PC-3 (cell line): ENCODE results near the gene RCAN2. TPM values are rescaled to one million over a fixed set of nuclear protein-coding genes. Genes with fewer than 3 reads are reported as not detected.

Experiments
- ATAC-seq: fragments of 200-7000 bp; cut with Tn5 transposase; 2 replicates; pipeline ENCODE4 v1.9.1; 2020; ENCODE audit warnings: mild to moderate bottlenecking, moderate library complexity
- BruUV-seq: library from RNA; stranded (reverse); fragments of 400-500 nt; replicated peaks from 2 replicates; lab custom pipeline; 2021; lab: Mats Ljungman, UMichigan
- CTCF ChIA-PET: fragments of 300-600 bp; sonication (Branson Sonifier 250); formaldehyde crosslinking; loops from one replicate; lab custom pipeline; 2022; ENCODE audit warnings: antibody characterized with exemption; lab: Charles Lee
- POLR2A ChIA-PET: fragments of 300-600 bp; sonication (Branson Sonifier 250); formaldehyde crosslinking; loops from one replicate; lab custom pipeline; 2022; ENCODE audit warnings: antibody characterized with exemption; ENCODE audit not compliant: unreplicated experiment; lab: Charles Lee
- DNase-seq: peaks from one replicate; pipeline ENCODE4 v3.0.0-alpha.2; 2015
- H2AFZ ChIP-seq: fragments of 300-600 bp; sonication (generic); 2 replicates; pipeline ENCODE4 v1.6.0; 2016; ENCODE audit warnings: antibody characterized with exemption, low read length
- H3F3A ChIP-seq: fragments of 300-600 bp; sonication (generic); one replicate; pipeline ENCODE4 v1.6.0; 2017; ENCODE audit warnings: antibody characterized with exemption, low read length, control low read depth, mild to moderate bottlenecking; ENCODE audit not compliant: unreplicated experiment
- H3K27ac ChIP-seq: fragments of 300-600 bp; sonication (generic); 2 replicates; pipeline ENCODE4 v1.5.1; 2016; ENCODE audit warnings: mild to moderate bottlenecking, low read length
- H3K27me3 ChIP-seq: fragments of 300-600 bp; sonication (generic); 2 replicates; pipeline ENCODE4 v1.6.1; 2016; ENCODE audit warnings: low read length, mixed read lengths
- H3K36me3 ChIP-seq: fragments of 300-600 bp; sonication (generic); 2 replicates; pipeline ENCODE4 v1.6.1; 2016; ENCODE audit warnings: low read depth, mixed run types, low read length, mixed read lengths
- H3K4me1 ChIP-seq: fragments of 300-600 bp; sonication (generic); 2 replicates; pipeline ENCODE4 v1.5.1; 2016; ENCODE audit warnings: low read length; ENCODE audit not compliant: insufficient read depth
- H3K4me2 ChIP-seq: fragments of 300-600 bp; sonication (generic); 2 replicates; pipeline ENCODE4 v1.6.0; 2016; ENCODE audit warnings: low read length
- H3K4me3 ChIP-seq: fragments of 300-600 bp; sonication (generic); 2 replicates; pipeline ENCODE4 v1.5.1; 2016; ENCODE audit warnings: mild to moderate bottlenecking, low read length, mixed read lengths
- H3K79me2 ChIP-seq: fragments of 300-600 bp; sonication (generic); 2 replicates; pipeline ENCODE4 v1.6.1; 2017; ENCODE audit warnings: low read length, mixed read lengths
- H3K9ac ChIP-seq: fragments of 300-600 bp; sonication (generic); 2 replicates; pipeline ENCODE4 v1.6.0; 2016; ENCODE audit warnings: mild to moderate bottlenecking, low read length
- H3K9me2 ChIP-seq: fragments of 300-600 bp; sonication (generic); replicated peaks from 2 replicates; pipeline ENCODE4 v1.6.1; 2016; ENCODE audit warnings: mixed run types, low read length, mixed read lengths
- H3K9me3 ChIP-seq: fragments of 300-600 bp; sonication (generic); 2 replicates; pipeline ENCODE4 v1.6.1; 2016; ENCODE audit warnings: low read length, mixed read lengths
- H4K20me1 ChIP-seq: fragments of 300-600 bp; sonication (generic); 2 replicates; pipeline ENCODE4 v1.6.1; 2016; ENCODE audit warnings: low read length, mixed read lengths
- CTCF ChIP-seq: fragments of 300-600 bp; sonication (generic); conservative IDR thresholded peaks from 2 replicates; pipeline ENCODE4 v1.5.1; 2017; ENCODE audit warnings: antibody characterized with exemption, low read depth, mild to moderate bottlenecking, low read length
- EZH2 ChIP-seq: fragments of 300-600 bp; sonication (generic); IDR thresholded peaks from one replicate; pipeline ENCODE4 v1.6.1; 2017; ENCODE audit warnings: antibody characterized with exemption, mild to moderate bottlenecking, low read length; ENCODE audit not compliant: unreplicated experiment
- EZH2phosphoT487 ChIP-seq: fragments of 300-600 bp; sonication (generic); IDR thresholded peaks from 2 replicates; pipeline ENCODE4 v1.6.1; 2018; ENCODE audit warnings: mild to moderate bottlenecking, antibody characterized with exemption, low read length, borderline replicate concordance
- intact Hi-C: fragments of 100-400 bp; cut with micrococcal nuclease; formaldehyde crosslinking; loops from 2 replicates; pipeline ENCODE4 v1.9.0; 2023
- total RNA-seq: library from RNA; depleted of rRNA; stranded (reverse); fragments of >200 nt; gene quantifications from 2 replicates; pipeline ENCODE4 v1.2.3, GENCODE V29; 2014

Gene RCAN2
- total RNA-seq, 1 experiment from 2014 or later = not detected

GRCh38 chr6:46381579-46381978 is 109.7 kb downstream of the RCAN2 start:
- ChIA-PET CTCF (no interaction called here), POLR2A (no interaction called here)
- H4K20me1 ChIP-seq = no peaks in the 10 kb centered on the region
- no peaks in the 10 kb centered on the region for H3F3A ChIP-seq
- no peak overlapping the region for H3K4me3 ChIP-seq
- no peaks in the 10 kb centered on the region for H3K79me2 ChIP-seq
- H3K27me3 ChIP-seq = peaks cover 79% of the 10 kb centered on the region
- no peak overlapping the region for H3K4me2 ChIP-seq
- intact Hi-C loops = no loop called here
- no peaks in the 10 kb centered on the region for H3K4me1 ChIP-seq
- H3K27ac ChIP-seq = no peak overlapping the region
- ATAC-seq (no peak), DNase-seq (no peak)
- H3K36me3 ChIP-seq = no peaks in the 10 kb centered on the region
- no TSS peak for BruUV-seq
- H3K9me3 ChIP-seq = no peaks in the 10 kb centered on the region
- H3K9ac ChIP-seq = no peak overlapping the region
- no peak overlapping the region for H2AFZ ChIP-seq
- H3K9me2 ChIP-seq = no peaks in the 10 kb centered on the region
- TF ChIP-seq EZH2phosphoT487 (no peak), CTCF (no peak), EZH2 (no peak)

- Histone ChIP-seq H3K79me2 (no peaks in the 10 kb centered on the region), H3K4me3 (no peak overlapping the region)
Measured at GRCh38 chr6:46381057-46381456, 110.2 kb downstream of the RCAN2 start.

More at GRCh38 chr6:46381057-46381456, 110.2 kb downstream of the RCAN2 start:
- ATAC-seq (no peak), DNase-seq (no peak)
- no peak overlapping the region for H2AFZ ChIP-seq
- H3F3A ChIP-seq = no peaks in the 10 kb centered on the region
- ChIA-PET CTCF (no interaction called here), POLR2A (no interaction called here)
- no peaks in the 10 kb centered on the region for H3K9me3 ChIP-seq
- BruUV-seq = no TSS peak
- H3K27ac ChIP-seq = no peak overlapping the region
- H3K36me3 ChIP-seq = no peaks in the 10 kb centered on the region
- no peak for TF ChIP-seq EZH2phosphoT487
- TF ChIP-seq CTCF = no peak
- no peak for TF ChIP-seq EZH2
- no peak overlapping the region for H3K4me2 ChIP-seq
- no peaks in the 10 kb centered on the region for H3K9me2 ChIP-seq
- no peaks in the 10 kb centered on the region for H4K20me1 ChIP-seq
- H3K4me1 ChIP-seq = no peaks in the 10 kb centered on the region
- no peak overlapping the region for H3K9ac ChIP-seq
- peaks cover 81% of the 10 kb centered on the region for H3K27me3 ChIP-seq
- intact Hi-C loops = no loop called here
